Effector memory CD4-positive, alpha-beta T cell (primary cell): ENCODE results near the gene PRR5.

Experiments used
- DNase-seq, 3 donors: peaks; one replicate each; pipeline ENCODE4 v3.0.0-alpha.2; 2020
- H3K27ac ChIP-seq: 2 replicates; pipeline ENCODE4 v1.7.0; 2013; ENCODE audit warnings: mild to moderate bottlenecking, low read length, moderate library complexity; ENCODE audit not compliant: insufficient read depth, poor library complexity, severe bottlenecking
- H3K27me3 ChIP-seq: replicated peaks from 2 replicates; pipeline ENCODE4 v1.7.0; 2013; ENCODE audit warnings: mild to moderate bottlenecking, low read length; ENCODE audit not compliant: insufficient read depth, control insufficient read depth, poor library complexity, severe bottlenecking
- H3K36me3 ChIP-seq: 2 replicates; pipeline ENCODE4 v1.7.0; 2013; ENCODE audit warnings: mild to moderate bottlenecking, low read length, moderate library complexity; ENCODE audit not compliant: control insufficient read depth, insufficient read depth
- H3K4me1 ChIP-seq: 2 replicates; pipeline ENCODE4 v1.7.0; 2013; ENCODE audit warnings: low read length, mild to moderate bottlenecking; ENCODE audit not compliant: control insufficient read depth, insufficient read depth, poor library complexity, severe bottlenecking
- H3K4me3 ChIP-seq: 2 replicates; pipeline ENCODE4 v1.7.0; 2013; ENCODE audit warnings: low read length, low read depth, mild to moderate bottlenecking; ENCODE audit not compliant: insufficient read depth, poor library complexity, severe bottlenecking
- H3K9me3 ChIP-seq: 2 replicates; pipeline ENCODE4 v1.7.0; 2013; ENCODE audit warnings: mild to moderate bottlenecking, low read length, moderate library complexity; ENCODE audit not compliant: control insufficient read depth

Gene PRR5

GRCh38 chr22:44703255-44703870 is 1.4 kb downstream of the PRR5 start:
- Histone ChIP-seq H3K4me1 (peaks cover 20% of the 10 kb centered on the region), H3K27ac (peak overlapping the region; percentile 21), H3K4me3 (peak overlapping the region; percentile 68), H3K27me3 (no peaks in the 10 kb centered on the region), H3K36me3 (peaks cover 6% of the 10 kb centered on the region), H3K9me3 (no peaks in the 10 kb centered on the region)
- no peak for DNase-seq

GRCh38 chr22:44704159-44705021 is 2.4 kb downstream of the PRR5 start:
- no peak overlapping the region for H3K4me3 ChIP-seq
- peaks cover 20% of the 10 kb centered on the region for H3K4me1 ChIP-seq

GRCh38 chr22:44705022-44705297 is 3.0 kb downstream of the PRR5 start:
- peaks cover 6% of the 10 kb centered on the region for H3K36me3 ChIP-seq
- H3K27me3 ChIP-seq: no peaks in the 10 kb centered on the region
- no peak overlapping the region for H3K4me3 ChIP-seq
- no peak overlapping the region for H3K27ac ChIP-seq
- DNase-seq: no peak
- H3K4me1 ChIP-seq: peaks cover 22% of the 10 kb centered on the region
- H3K9me3 ChIP-seq: no peaks in the 10 kb centered on the region

More at GRCh38 chr22:44704159-44705021, 2.4 kb downstream of the PRR5 start:
- Histone ChIP-seq H3K36me3 (peaks cover 6% of the 10 kb centered on the region), H3K9me3 (no peaks in the 10 kb centered on the region), H3K27me3 (no peaks in the 10 kb centered on the region), H3K27ac (no peak overlapping the region)
- DNase-seq: no peak

- Histone ChIP-seq H3K4me3 (no peak overlapping the region), H3K36me3 (peaks cover 6% of the 10 kb centered on the region), H3K27me3 (no peaks in the 10 kb centered on the region), H3K27ac (no peak overlapping the region), H3K4me1 (peaks cover 22% of the 10 kb centered on the region), H3K9me3 (no peaks in the 10 kb centered on the region)
- no peak for DNase-seq
Observed at GRCh38 chr22:44706488-44706887, 4.5 kb downstream of the PRR5 start.

GRCh38 chr22:44707178-44707577 is 5.2 kb downstream of the PRR5 start:
- DNase-seq: no peak
- Histone ChIP-seq H3K27ac (no peak overlapping the region), H3K4me3 (no peak overlapping the region), H3K36me3 (peaks cover 6% of the 10 kb centered on the region), H3K4me1 (peaks cover 19% of the 10 kb centered on the region), H3K27me3 (no peaks in the 10 kb centered on the region), H3K9me3 (no peaks in the 10 kb centered on the region)

GRCh38 chr22:44707752-44708151 is 5.7 kb downstream of the PRR5 start:
- peaks cover 6% of the 10 kb centered on the region for H3K36me3 ChIP-seq
- DNase-seq: no peak
- H3K9me3 ChIP-seq: no peaks in the 10 kb centered on the region
- H3K27ac ChIP-seq: no peak overlapping the region
- H3K27me3 ChIP-seq: no peaks in the 10 kb centered on the region
- H3K4me3 ChIP-seq: no peak overlapping the region
- H3K4me1 ChIP-seq: peaks cover 17% of the 10 kb centered on the region

- DNase-seq: peak in 1 of 3 donors; percentile 36
- Histone ChIP-seq H3K36me3 (peaks cover under 1% of the 10 kb centered on the region), H3K27ac (no peak overlapping the region), H3K9me3 (no peaks in the 10 kb centered on the region), H3K4me1 (peaks cover 4% of the 10 kb centered on the region), H3K4me3 (no peak overlapping the region), H3K27me3 (no peaks in the 10 kb centered on the region)
Observed at GRCh38 chr22:44709881-44710392, 7.9 kb downstream of the PRR5 start.

GRCh38 chr22:44710474-44711240 is 8.7 kb downstream of the PRR5 start:
- Histone ChIP-seq H3K4me3 (no peak overlapping the region), H3K4me1 (peaks cover 4% of the 10 kb centered on the region), H3K9me3 (no peaks in the 10 kb centered on the region), H3K36me3 (no peaks in the 10 kb centered on the region), H3K27ac (peak overlapping the region; percentile 1), H3K27me3 (no peaks in the 10 kb centered on the region)
- peak in 1 of 3 donors; percentile 31 for DNase-seq

- no peak for DNase-seq
- peaks cover 4% of the 10 kb centered on the region for H3K4me1 ChIP-seq
- H3K9me3 ChIP-seq: no peaks in the 10 kb centered on the region
- no peaks in the 10 kb centered on the region for H3K36me3 ChIP-seq
- H3K27me3 ChIP-seq: no peaks in the 10 kb centered on the region
- H3K4me3 ChIP-seq: no peak overlapping the region
- peak overlapping the region; percentile 1 for H3K27ac ChIP-seq
Observed at GRCh38 chr22:44711241-44711560, 9.2 kb downstream of the PRR5 start.
